Psoas muscle (tissue), 8 donors: ENCODE measurements around the gene UTP14C. TPM values are rescaled to one million over a fixed set of nuclear protein-coding genes. Genes with fewer than 3 reads are reported as not detected.
"Not testable (repeated sequence)": the region's sequence is repeated elsewhere in the genome, so short reads cannot be mapped to it uniquely, and the experiment has no call there.

Experiments
- ATAC-seq, 4 donors: fragments of 200-7000 bp; cut with Tn5 transposase; one replicate each; pipeline ENCODE4 v1.9.1; 2020; ENCODE audit warnings: moderate library complexity in 3 of 4, mild to moderate bottlenecking in 2 of 4
- DNase-seq, 2 donors: peaks; one replicate each; pipeline ENCODE4 v3.0.0-alpha.2; 2020
- H3K27ac ChIP-seq: fragments of 200-600 bp; one replicate; pipeline ENCODE4 v1.8.0; 2022
- H3K27me3 ChIP-seq, 3 donors: fragments of 200-600 bp in 1 of 3; one replicate each; pipeline versions ENCODE4 v1.6.1 to v1.8.0; 2013 to 2022; ENCODE audit warnings: low read length in 2 of 3, mild to moderate bottlenecking in 2 of 3, moderate library complexity in 1 of 3; ENCODE audit not compliant: insufficient read depth in 3 of 3
- H3K36me3 ChIP-seq, 2 donors: fragments of 200-600 bp in 1 of 2; one replicate each; pipeline versions ENCODE4 v1.6.1 to v1.8.0; 2013 to 2022; ENCODE audit warnings: low read depth in 1 of 2, mild to moderate bottlenecking in 1 of 2, moderate library complexity in 1 of 2; ENCODE audit not compliant: insufficient read depth in 1 of 2
- H3K4me1 ChIP-seq: fragments of 200-600 bp; one replicate; pipeline ENCODE4 v1.8.0; 2022
- H3K4me3 ChIP-seq: fragments of 200-600 bp; one replicate; pipeline ENCODE4 v1.8.0; 2022; ENCODE audit warnings: mild to moderate bottlenecking
- H3K9me3 ChIP-seq: fragments of 200-600 bp; one replicate; pipeline ENCODE4 v1.8.0; 2022
- WGBS, 3 donors: extraction: QIAGEN DNeasy Blood & Tissue Kit; methylation state at CpG; one replicate each; pipeline versions ENCODE4 v1.1.6 to v1.1.7; 2013; 5-methylcytosine and 5-hydroxymethylcytosine counted together
- intact Hi-C, 2 donors: fragments of 100-400 bp; cut with DNase I; formaldehyde crosslinking; loops; one replicate each; pipeline versions ENCODE4 v1.11.0 to v1.14.2; 2022
- polyA plus RNA-seq, 3 donors: library from polyadenylated mRNA; stranded (reverse); fragments of 200-250 nt; gene quantifications; one replicate each; pipeline ENCODE4 v1.2.3, GENCODE V29; 2013
- total RNA-seq, 4 donors: library from RNA; stranded (reverse); fragmentation: NEBNext Ultra II Directional in 2 of 4; extraction: Animal tissue kit (Norgen Biotek cat#: 25700) in 2 of 4; gene quantifications; one replicate each; pipeline versions ENCODE4 v1.2.1 to v1.2.4, GENCODE V29; 2021 to 2023
- TF ChIP-seq, protein P1 (sequence below): fragments of 200-600 bp; IDR thresholded peaks from one replicate; pipeline ENCODE4 v1.8.0; 2022; ENCODE audit warnings: antibody characterized with exemption
- donor health status: healthy with polysubstance abuse.
- donor health status: DM: no; HTN: no; CAD: no; lungs with moderate emphysema.
- donor health status: Bipolar disorder and iron deficiency.
- donor health status: healthy.
- donor health status: DM: yes; HTN: yes; CAD: no.
- donor health status: DM: no; HTN: no; CAD: no.
- donor health status: DM: no; HTN: no; CAD: no.
- donor health status: DM: yes; HTN: yes; CAD: no.

UTP14C gene
- total and polyA plus RNA-seq, 7 donors = 5.0 to 10.9 (median 9.0) TPM

DNA sequence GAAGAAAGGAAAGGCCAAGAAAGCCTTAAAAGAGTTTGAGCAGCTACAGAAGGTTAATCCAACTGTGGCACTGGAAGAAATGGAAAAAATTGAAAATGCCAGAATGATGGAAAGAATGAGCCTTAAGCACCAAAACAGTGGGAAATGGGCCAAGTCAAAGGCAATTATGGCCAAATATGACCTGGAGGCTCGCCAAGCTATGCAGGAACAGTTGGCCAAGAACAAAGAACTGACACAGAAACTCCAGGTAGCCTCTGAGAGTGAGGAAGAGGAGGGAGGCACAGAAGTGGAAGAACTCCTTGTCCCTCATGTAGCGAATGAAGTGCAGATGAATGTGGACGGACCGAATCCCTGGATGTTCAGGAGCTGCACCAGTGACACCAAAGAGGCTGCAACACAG is 5.1 kb downstream of the UTP14C start:
- Histone ChIP-seq H3K4me3 (no peak overlapping the region), H3K4me1 (no peaks in the 10 kb centered on the region), H3K27me3 (no peaks in the 10 kb centered on the region), H3K36me3 (peaks cover 3 to 29% of the 10 kb centered on the region in 2 donors), H3K9me3 (no peaks in the 10 kb centered on the region), H3K27ac (no peak overlapping the region)
- TF ChIP-seq, protein P1, sequence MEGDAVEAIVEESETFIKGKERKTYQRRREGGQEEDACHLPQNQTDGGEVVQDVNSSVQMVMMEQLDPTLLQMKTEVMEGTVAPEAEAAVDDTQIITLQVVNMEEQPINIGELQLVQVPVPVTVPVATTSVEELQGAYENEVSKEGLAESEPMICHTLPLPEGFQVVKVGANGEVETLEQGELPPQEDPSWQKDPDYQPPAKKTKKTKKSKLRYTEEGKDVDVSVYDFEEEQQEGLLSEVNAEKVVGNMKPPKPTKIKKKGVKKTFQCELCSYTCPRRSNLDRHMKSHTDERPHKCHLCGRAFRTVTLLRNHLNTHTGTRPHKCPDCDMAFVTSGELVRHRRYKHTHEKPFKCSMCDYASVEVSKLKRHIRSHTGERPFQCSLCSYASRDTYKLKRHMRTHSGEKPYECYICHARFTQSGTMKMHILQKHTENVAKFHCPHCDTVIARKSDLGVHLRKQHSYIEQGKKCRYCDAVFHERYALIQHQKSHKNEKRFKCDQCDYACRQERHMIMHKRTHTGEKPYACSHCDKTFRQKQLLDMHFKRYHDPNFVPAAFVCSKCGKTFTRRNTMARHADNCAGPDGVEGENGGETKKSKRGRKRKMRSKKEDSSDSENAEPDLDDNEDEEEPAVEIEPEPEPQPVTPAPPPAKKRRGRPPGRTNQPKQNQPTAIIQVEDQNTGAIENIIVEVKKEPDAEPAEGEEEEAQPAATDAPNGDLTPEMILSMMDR = no peak
- intact Hi-C loops = no loop called here
- 83 to 98% (median 94%) methylated on average over 4 of the region's 4 CpGs for WGBS, 3 donors
- no peak for DNase-seq
- ATAC-seq = no peak

GRCh38 chr13:52030401-52030800 is 5.9 kb downstream of the UTP14C start:
- DNase-seq, H3K4me3 ChIP-seq, ATAC-seq, H3K27ac ChIP-seq, H3K9me3 ChIP-seq, intact Hi-C loops, H3K27me3 ChIP-seq, H3K4me1 ChIP-seq: not testable (repeated sequence)
- 97 to 100% (median 98%) methylated on average over 4 to 6 of the region's 6 CpGs for WGBS, 3 donors
- peaks cover 3 to 21% of the 10 kb centered on the region in 2 donors for H3K36me3 ChIP-seq

GRCh38 chr13:52033039-52033438 is 8.5 kb downstream of the UTP14C start:
- ATAC-seq (no peak), DNase-seq (no peak)
- H3K27me3 ChIP-seq = no peaks in the 10 kb centered on the region
- intact Hi-C loops = no loop called here
- no peak overlapping the region for H3K27ac ChIP-seq
- no peaks in the 10 kb centered on the region for H3K4me1 ChIP-seq
- H3K9me3 ChIP-seq = no peaks in the 10 kb centered on the region
- no peak overlapping the region for H3K4me3 ChIP-seq
- TF ChIP-seq, protein P1 = no peak
- 81 to 94% (median 92%) methylated on average over 2 of the region's 2 CpGs for WGBS, 3 donors
- H3K36me3 ChIP-seq = peaks cover 3 to 13% of the 10 kb centered on the region in 2 donors

DNA sequence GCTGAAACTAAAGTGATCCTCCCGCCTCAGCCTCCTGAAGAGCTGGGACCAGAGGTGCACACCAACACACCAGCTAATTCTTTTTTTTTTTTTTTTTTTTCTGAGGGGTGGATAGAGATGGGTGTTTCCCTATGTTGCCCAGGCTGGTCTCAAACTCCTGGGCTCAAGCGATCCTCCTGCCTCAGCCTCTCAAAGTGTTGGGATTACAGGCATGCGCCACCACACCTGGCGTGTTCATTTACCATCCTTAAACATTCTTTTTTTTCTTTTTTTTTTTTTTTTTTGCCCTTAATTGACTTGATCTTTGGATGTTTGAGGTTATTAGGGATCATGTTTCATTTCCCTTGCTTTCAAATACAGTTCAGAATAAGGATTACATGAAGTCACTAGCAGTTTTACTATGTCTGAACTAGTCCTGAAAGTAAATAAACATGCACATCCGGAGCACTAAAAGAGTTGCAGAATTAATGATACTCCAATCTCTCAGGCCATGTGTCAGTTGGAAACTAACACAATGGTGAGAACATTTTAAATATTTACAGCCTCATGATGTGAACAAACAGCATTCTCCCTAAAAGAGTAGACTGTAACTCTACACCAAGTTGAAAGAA is 10.2 kb downstream of the UTP14C start:
- WGBS, 3 donors = 77 to 85% (median 79%) methylated on average over 5 of the region's 5 CpGs
- Histone ChIP-seq H3K27me3 (no peaks in the 10 kb centered on the region), H3K9me3 (no peaks in the 10 kb centered on the region), H3K36me3 (no peaks in the 10 kb centered on the region), H3K4me3 (no peak overlapping the region), H3K4me1 (no peaks in the 10 kb centered on the region), H3K27ac (no peak overlapping the region)
- DNase-seq (no peak), ATAC-seq (no peak)
- TF ChIP-seq, protein P1 = no peak
- intact Hi-C loops = no loop called here

- TF ChIP-seq, protein P1 = no peak
- no peaks in the 10 kb centered on the region for H3K4me1 ChIP-seq
- H3K4me3 ChIP-seq = no peak overlapping the region
- H3K27ac ChIP-seq = no peak overlapping the region
- H3K27me3 ChIP-seq = no peaks in the 10 kb centered on the region
- WGBS, 3 donors = 91 to 97% (median 94%) methylated on average over 1 of the region's 1 CpG
- H3K9me3 ChIP-seq = no peaks in the 10 kb centered on the region
- H3K36me3 ChIP-seq = no peaks in the 10 kb centered on the region
- intact Hi-C loops = no loop called here
- DNase-seq (no peak), ATAC-seq (no peak)
Measured at GRCh38 chr13:52036037-52036436, 11.5 kb downstream of the UTP14C start.
